Trophoblast cell (in vitro differentiated cells and primary cell): ENCODE results near the gene KDM4B.
A peak's percentile ranks its signal among the peaks of the same experiment; 100 is the strongest.
"Not testable (repeated sequence)": the region's sequence is repeated elsewhere in the genome, so short reads cannot be mapped to it uniquely, and the experiment has no call there.

ENCODE experiments used
- DNase-seq, 2 donors: peaks; one replicate each; pipeline ENCODE4 v3.0.0-alpha.2; 2016
- H2AFZ ChIP-seq: 2 replicates; pipeline ENCODE4 v1.6.1; 2013; ENCODE audit warnings: low read length, moderate library complexity, mild to moderate bottlenecking; ENCODE audit not compliant: insufficient read depth, poor library complexity
- H2AK5ac ChIP-seq: 2 replicates; pipeline ENCODE4 v1.6.1; 2013; ENCODE audit warnings: mild to moderate bottlenecking, low read length
- H2BK120ac ChIP-seq: 2 replicates; pipeline ENCODE4 v1.6.1; 2013; ENCODE audit warnings: low read length, mild to moderate bottlenecking, moderate library complexity; ENCODE audit not compliant: insufficient read depth, poor library complexity
- H2BK12ac ChIP-seq: 2 replicates; pipeline ENCODE4 v1.6.1; 2013; ENCODE audit warnings: mild to moderate bottlenecking, low read length, moderate library complexity
- H2BK5ac ChIP-seq: 2 replicates; pipeline ENCODE4 v1.6.1; 2013; ENCODE audit warnings: low read length, low read depth, moderate library complexity, mild to moderate bottlenecking; ENCODE audit not compliant: poor library complexity
- H3K14ac ChIP-seq: 2 replicates; pipeline ENCODE4 v1.6.1; 2013; ENCODE audit warnings: mild to moderate bottlenecking, low read length
- H3K18ac ChIP-seq: 2 replicates; pipeline ENCODE4 v1.6.1; 2013; ENCODE audit warnings: mild to moderate bottlenecking, low read length
- H3K23ac ChIP-seq: 2 replicates; pipeline ENCODE4 v1.6.1; 2013; ENCODE audit warnings: low read length
- H3K27ac ChIP-seq: 2 replicates; pipeline ENCODE4 v1.5.1; 2013; ENCODE audit warnings: low read depth, mild to moderate bottlenecking, inconsistent platforms, low read length, moderate library complexity
- H3K27me3 ChIP-seq: 2 replicates; pipeline ENCODE4 v1.6.1; 2013; ENCODE audit warnings: inconsistent platforms, mild to moderate bottlenecking, low read length, moderate library complexity; ENCODE audit not compliant: insufficient read depth
- H3K36me3 ChIP-seq, 2 experiments: 1 replicate in 1 of 2; 2 replicates in 1 of 2; pipeline ENCODE4 v1.6.1; 2013; ENCODE audit warnings: low read length in 2 of 2, mild to moderate bottlenecking in 2 of 2, moderate library complexity in 1 of 2; ENCODE audit not compliant: insufficient read depth in 2 of 2, control insufficient read depth in 1 of 2
- H3K4ac ChIP-seq: 2 replicates; pipeline ENCODE4 v1.6.1; 2013; ENCODE audit warnings: low read depth, mild to moderate bottlenecking, low read length, moderate library complexity
- H3K4me1 ChIP-seq, 2 experiments: 1 replicate in 1 of 2; 2 replicates in 1 of 2; pipeline ENCODE4 v1.6.1; 2013; ENCODE audit warnings: low read length in 2 of 2, mild to moderate bottlenecking in 2 of 2, moderate library complexity in 1 of 2; ENCODE audit not compliant: insufficient read depth in 2 of 2, control insufficient read depth in 1 of 2
- H3K4me2 ChIP-seq: 2 replicates; pipeline ENCODE4 v1.6.1; 2013; ENCODE audit warnings: inconsistent platforms, mild to moderate bottlenecking, low read length, moderate library complexity
- H3K4me3 ChIP-seq: 2 replicates; pipeline ENCODE4 v1.5.1; 2013; ENCODE audit warnings: mild to moderate bottlenecking, low read depth, low read length, inconsistent platforms
- H3K79me1 ChIP-seq: one replicate; pipeline ENCODE4 v1.6.1; 2013; ENCODE audit warnings: low read length
- H3K79me2 ChIP-seq: 2 replicates; pipeline ENCODE4 v1.6.1; 2013; ENCODE audit warnings: low read length, mild to moderate bottlenecking; ENCODE audit not compliant: control insufficient read depth, insufficient read depth, poor library complexity
- H3K9ac ChIP-seq: 2 replicates; pipeline ENCODE4 v1.6.1; 2013; ENCODE audit warnings: mild to moderate bottlenecking, low read length
- H3K9me3 ChIP-seq: 2 replicates; pipeline ENCODE4 v1.6.1; 2013; ENCODE audit warnings: low read depth, mild to moderate bottlenecking, control low read depth, inconsistent platforms, low read length; ENCODE audit not compliant: insufficient read depth
- H4K12ac ChIP-seq: 2 replicates; pipeline ENCODE4 v1.6.1; 2013; ENCODE audit warnings: low read depth, mild to moderate bottlenecking, low read length, moderate library complexity
- H4K8ac ChIP-seq: 2 replicates; pipeline ENCODE4 v1.6.1; 2013; ENCODE audit warnings: low read depth, mild to moderate bottlenecking, low read length, moderate library complexity
- H4K91ac ChIP-seq: one replicate; pipeline ENCODE4 v1.6.1; 2013; ENCODE audit warnings: low read depth, mild to moderate bottlenecking, low read length, moderate library complexity
- whole genome bisulfite sequencing: extraction: QIAGEN DNeasy Blood & Tissue Kit; methylation state at CpG from one replicate; pipeline ENCODE4 v1.1.7; 2013; ENCODE audit warnings: missing lambda C conversion rate; ENCODE audit not compliant: insufficient read length, insufficient coverage; ENCODE audit errors: extremely low coverage; 5-methylcytosine and 5-hydroxymethylcytosine counted together

KDM4B gene

GRCh38 chr19:5160158-5160795, 191.4 kb downstream of the KDM4B start:
- not testable (repeated sequence) for H3K4ac ChIP-seq, H4K91ac ChIP-seq, H3K9me3 ChIP-seq, H3K27ac ChIP-seq, H2BK12ac ChIP-seq, H4K12ac ChIP-seq, H3K36me3 ChIP-seq, H3K9ac ChIP-seq, H2AFZ ChIP-seq, DNase-seq, H2BK120ac ChIP-seq, H3K4me1 ChIP-seq, H2AK5ac ChIP-seq, H3K79me2 ChIP-seq, H4K8ac ChIP-seq, H3K14ac ChIP-seq, H2BK5ac ChIP-seq, H3K4me3 ChIP-seq, H3K27me3 ChIP-seq, H3K4me2 ChIP-seq, H3K18ac ChIP-seq, H3K23ac ChIP-seq, H3K79me1 ChIP-seq
- WGBS: no CpG with 5 or more reads among the region's 2 CpGs

GRCh38 chr19:5164845-5165696, 196.2 kb downstream of the KDM4B start:
- not testable (repeated sequence) for H3K14ac ChIP-seq, H3K9me3 ChIP-seq, H2AFZ ChIP-seq, H3K27ac ChIP-seq, H3K4ac ChIP-seq, H3K4me2 ChIP-seq, H3K23ac ChIP-seq, H2AK5ac ChIP-seq, H4K91ac ChIP-seq, H2BK5ac ChIP-seq, H3K79me2 ChIP-seq, H2BK120ac ChIP-seq, H3K4me3 ChIP-seq, H3K27me3 ChIP-seq, H2BK12ac ChIP-seq, H3K4me1 ChIP-seq, H4K12ac ChIP-seq, H3K79me1 ChIP-seq, H3K36me3 ChIP-seq, DNase-seq, H3K9ac ChIP-seq, H3K18ac ChIP-seq
- no CpG with 5 or more reads among the region's 23 CpGs for WGBS
- peak overlapping the region; percentile 9 for H4K8ac ChIP-seq

- Histone ChIP-seq H3K4me3 (no peak overlapping the region), H3K4ac (no peak overlapping the region), H2BK12ac (no peak overlapping the region), H4K91ac (no peak overlapping the region), H4K12ac (no peak overlapping the region), H3K79me2 (no peaks in the 10 kb centered on the region), H3K79me1 (no peaks in the 10 kb centered on the region), H3K9ac (no peak overlapping the region), H3K4me1 (peaks cover 0 to 4% of the 10 kb centered on the region in 2 experiments), H3K18ac (no peak overlapping the region), H2BK120ac (no peak overlapping the region), H2AFZ (no peak overlapping the region), H4K8ac (no peak overlapping the region), H3K4me2 (no peak overlapping the region), H3K27ac (no peak overlapping the region), H3K23ac (no peak overlapping the region), H3K27me3 (no peaks in the 10 kb centered on the region), H2BK5ac (no peak overlapping the region), H3K36me3 (no peaks in the 10 kb centered on the region), H2AK5ac (no peak overlapping the region), H3K9me3 (peaks cover 2% of the 10 kb centered on the region), H3K14ac (no peak overlapping the region)
- WGBS: no CpG with 5 or more reads among the region's 2 CpGs
- no peak for DNase-seq
These were observed 196.7 kb downstream of the KDM4B start for GRCh38 chr19:5165697-5166019.

- H3K14ac ChIP-seq: no peak overlapping the region
- no peak overlapping the region for H2BK120ac ChIP-seq
- no peak overlapping the region for H2AFZ ChIP-seq
- H2BK12ac ChIP-seq: no peak overlapping the region
- no peak overlapping the region for H3K23ac ChIP-seq
- no peak overlapping the region for H3K4me3 ChIP-seq
- H3K36me3 ChIP-seq: no peaks in the 10 kb centered on the region
- H3K4ac ChIP-seq: no peak overlapping the region
- H4K12ac ChIP-seq: no peak overlapping the region
- no peaks in the 10 kb centered on the region for H3K79me2 ChIP-seq
- no peak overlapping the region for H4K8ac ChIP-seq
- no peak overlapping the region for H2BK5ac ChIP-seq
- H4K91ac ChIP-seq: no peak overlapping the region
- peaks cover under 1% of the 10 kb centered on the region for H3K79me1 ChIP-seq
- no peak overlapping the region for H2AK5ac ChIP-seq
- H3K4me2 ChIP-seq: no peak overlapping the region
- peaks cover 2% of the 10 kb centered on the region for H3K9me3 ChIP-seq
- H3K18ac ChIP-seq: no peak overlapping the region
- no peak overlapping the region for H3K9ac ChIP-seq
- no peak for DNase-seq
- peaks cover 4% of the 10 kb centered on the region in 2 experiments for H3K4me1 ChIP-seq
- H3K27me3 ChIP-seq: no peaks in the 10 kb centered on the region
- no peak overlapping the region for H3K27ac ChIP-seq
These were observed 197.3 kb downstream of the KDM4B start for GRCh38 chr19:5166262-5166661.
